HG02973 (cell line): ENCODE results near the gene OXLD1.
A peak's percentile ranks its signal among the peaks of the same experiment; 100 is the strongest.

ENCODE experiments used
- ATAC-seq: cut with Tn5 transposase; IDR thresholded peaks from one replicate; pipeline ENCODE4 v1.9.1; 2021; ENCODE audit warnings: moderate library complexity; ENCODE audit not compliant: unreplicated experiment

The OXLD1 gene

GRCh38 chr17:81666342-81667191, at the start of gene OXLD1, which contains the start of gene CCDC137:
TSS of gene OXLD1 (minus strand) at chr17:81666605. CDS start at chr17:81666577, 28 bp downstream.
TSS of gene CCDC137 (plus strand) at chr17:81666737. CDS start at chr17:81666767, 30 bp downstream.
- ATAC-seq: peak; percentile 80

GRCh38 chr17:81715107-81715871, 48.9 kb upstream of the OXLD1 start:
- no peak for ATAC-seq

- no peak for ATAC-seq
Observed at GRCh38 chr17:81714412-81715106, 48.2 kb upstream of the OXLD1 start.

- no peak for ATAC-seq
Observed at GRCh38 chr17:81713556-81714411, 47.4 kb upstream of the OXLD1 start.

GRCh38 chr17:81713004-81713555, 46.7 kb upstream of the OXLD1 start:
- ATAC-seq: no peak

- peak; percentile 2 for ATAC-seq
Observed at GRCh38 chr17:81712468-81713003, 46.1 kb upstream of the OXLD1 start.

- peak; percentile 58 for ATAC-seq
Observed at GRCh38 chr17:81711814-81712467, 45.5 kb upstream of the OXLD1 start, which contains the start of gene SLC25A10. TSS of gene SLC25A10 (plus strand) at chr17:81712284. CDS start at chr17:81712427, 143 bp downstream.

- ATAC-seq: no peak
Observed at GRCh38 chr17:81710514-81711308, 44.3 kb upstream of the OXLD1 start.

- no peak for ATAC-seq
Observed at GRCh38 chr17:81708739-81709185, 42.4 kb upstream of the OXLD1 start.

- ATAC-seq: no peak
Observed at GRCh38 chr17:81707725-81708646, 41.6 kb upstream of the OXLD1 start.

- no peak for ATAC-seq
Observed at GRCh38 chr17:81706757-81707624, 40.6 kb upstream of the OXLD1 start.

GRCh38 chr17:81706232-81706611, 39.8 kb upstream of the OXLD1 start:
- ATAC-seq: no peak

GRCh38 chr17:81705518-81706231, 39.3 kb upstream of the OXLD1 start:
- no peak for ATAC-seq

- peak; percentile 5 for ATAC-seq
Observed at GRCh38 chr17:81703747-81704654, 37.6 kb upstream of the OXLD1 start.
